Dedifferentiated amniotic fluid mesenchymal stem cell (primary cell): Measurements from ENCODE around the gene VWA3B.
"Not testable (repeated sequence)": the region's sequence is repeated elsewhere in the genome, so short reads cannot be mapped to it uniquely, and the experiment has no call there.

Experiments used
- DNase-seq: peaks from one replicate; pipeline ENCODE4 v3.0.0-alpha.2; 2016; ENCODE audit errors: extremely low spot score

VWA3B gene

DNA sequence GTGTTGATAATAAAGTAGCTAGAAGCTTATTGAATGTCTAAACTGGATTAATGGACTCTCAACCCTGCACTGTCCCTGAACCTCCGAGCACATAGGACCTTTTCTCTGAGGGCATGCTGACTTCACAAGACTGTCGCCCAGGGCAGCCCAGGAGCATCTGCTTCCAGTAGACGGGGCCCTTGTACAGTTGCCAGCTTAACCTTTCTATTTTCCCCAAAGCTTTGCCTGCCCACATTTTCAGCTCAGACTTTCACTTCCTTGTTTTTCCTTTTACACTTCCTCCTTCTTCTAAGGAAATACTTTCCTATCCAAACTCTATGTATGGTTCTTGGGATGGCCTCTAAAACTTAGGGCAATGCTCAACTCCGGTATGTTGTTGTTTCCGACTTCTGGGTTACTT lies 1.3 kb downstream of the VWA3B start:
- no peak for DNase-seq

DNA sequence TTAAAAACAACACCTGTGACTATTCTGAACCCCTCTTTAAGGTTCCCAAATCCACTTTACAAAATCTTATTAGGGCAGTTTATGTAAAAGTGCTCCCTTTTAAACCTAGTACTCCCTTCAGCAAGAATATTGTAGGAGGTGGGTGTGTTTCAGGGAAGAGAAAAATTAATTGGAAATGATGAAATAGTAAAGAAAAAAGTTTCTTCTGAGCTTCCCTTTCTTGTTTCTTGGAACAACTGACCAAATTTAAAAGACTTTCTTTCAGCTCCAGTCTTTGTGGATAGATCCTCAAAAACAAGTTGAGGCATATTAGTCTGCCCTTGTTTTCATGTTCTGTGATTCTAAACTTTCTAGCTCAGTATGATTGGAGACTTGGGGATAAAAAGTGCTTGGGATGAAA lies 3.0 kb downstream of the VWA3B start:
- DNase-seq = no peak

DNA sequence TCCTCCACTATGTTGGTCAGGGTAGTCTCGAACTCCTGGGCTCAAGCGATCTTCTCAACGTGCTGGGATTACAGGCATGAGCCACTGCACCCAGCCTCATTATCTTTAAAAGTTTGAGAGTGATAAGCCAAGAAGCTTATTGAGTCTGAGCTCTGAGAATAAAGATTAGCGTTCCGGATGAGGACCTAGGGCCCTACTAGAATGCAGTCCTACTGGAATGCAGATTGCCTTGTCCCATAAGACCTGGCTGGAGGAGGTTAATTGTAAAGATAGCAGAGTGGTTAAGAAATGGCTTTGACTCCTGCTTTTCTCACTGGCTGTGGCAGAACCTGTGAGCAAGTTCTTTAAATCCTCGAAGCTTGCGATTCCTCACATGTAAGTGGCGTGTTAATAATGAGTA lies 4.0 kb downstream of the VWA3B start:
- DNase-seq = no peak

DNA sequence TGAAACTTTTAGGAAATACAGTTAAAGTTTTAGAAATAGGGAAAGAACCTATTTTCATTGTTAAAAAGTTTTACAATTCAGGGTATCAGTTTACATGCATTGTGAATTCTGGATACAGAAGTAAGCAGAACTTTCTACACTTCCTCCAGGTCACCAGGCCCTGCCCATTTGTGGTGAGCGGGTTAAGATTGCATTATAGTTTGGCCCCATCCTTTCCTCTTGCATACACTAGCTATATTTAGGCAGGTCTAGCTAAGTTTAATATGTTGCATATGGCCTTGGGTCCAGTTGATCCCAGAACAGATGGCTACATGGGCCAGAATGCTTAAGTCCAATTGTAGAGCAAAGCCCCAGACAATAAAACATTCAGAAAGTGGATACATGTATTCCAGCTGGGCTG lies 4.8 kb downstream of the VWA3B start:
- no peak for DNase-seq

DNA sequence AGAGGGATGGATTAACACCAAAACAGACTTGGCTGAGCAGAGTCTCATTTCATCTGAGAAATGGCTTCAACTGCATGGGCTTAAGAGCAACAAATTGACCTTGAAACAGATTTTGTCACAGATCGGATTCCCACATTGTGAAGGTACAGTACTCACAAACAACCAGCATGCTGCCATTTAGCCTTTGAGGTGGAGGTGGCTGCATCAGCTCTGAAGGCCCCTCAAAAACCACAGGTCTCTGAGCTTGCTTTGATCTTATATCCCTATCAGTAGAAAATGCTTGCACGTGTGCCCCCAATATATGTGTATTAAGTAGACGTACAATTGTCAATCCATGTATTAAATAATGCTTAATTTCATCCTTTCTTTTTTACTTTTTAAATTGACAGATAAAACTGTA lies 6.2 kb downstream of the VWA3B start:
- no peak for DNase-seq

DNA sequence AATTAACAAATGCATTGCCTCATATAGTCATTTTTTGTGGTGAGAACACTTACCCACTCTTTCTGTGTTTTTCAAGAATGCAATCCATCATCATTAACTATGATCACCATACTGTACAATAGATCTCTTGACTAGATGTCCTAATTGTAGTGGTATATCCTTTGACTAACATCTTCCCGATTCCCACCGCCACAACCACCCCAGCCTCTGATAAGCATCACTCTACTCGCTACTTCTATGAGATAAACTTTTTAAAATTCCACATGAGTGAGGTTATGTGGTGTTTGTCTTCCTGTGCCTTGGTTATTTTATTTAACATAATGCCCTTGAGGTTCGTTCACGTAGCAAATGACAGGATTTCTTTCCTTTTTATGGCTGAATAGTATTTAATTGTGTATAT lies 6.6 kb downstream of the VWA3B start:
- no peak for DNase-seq

DNA sequence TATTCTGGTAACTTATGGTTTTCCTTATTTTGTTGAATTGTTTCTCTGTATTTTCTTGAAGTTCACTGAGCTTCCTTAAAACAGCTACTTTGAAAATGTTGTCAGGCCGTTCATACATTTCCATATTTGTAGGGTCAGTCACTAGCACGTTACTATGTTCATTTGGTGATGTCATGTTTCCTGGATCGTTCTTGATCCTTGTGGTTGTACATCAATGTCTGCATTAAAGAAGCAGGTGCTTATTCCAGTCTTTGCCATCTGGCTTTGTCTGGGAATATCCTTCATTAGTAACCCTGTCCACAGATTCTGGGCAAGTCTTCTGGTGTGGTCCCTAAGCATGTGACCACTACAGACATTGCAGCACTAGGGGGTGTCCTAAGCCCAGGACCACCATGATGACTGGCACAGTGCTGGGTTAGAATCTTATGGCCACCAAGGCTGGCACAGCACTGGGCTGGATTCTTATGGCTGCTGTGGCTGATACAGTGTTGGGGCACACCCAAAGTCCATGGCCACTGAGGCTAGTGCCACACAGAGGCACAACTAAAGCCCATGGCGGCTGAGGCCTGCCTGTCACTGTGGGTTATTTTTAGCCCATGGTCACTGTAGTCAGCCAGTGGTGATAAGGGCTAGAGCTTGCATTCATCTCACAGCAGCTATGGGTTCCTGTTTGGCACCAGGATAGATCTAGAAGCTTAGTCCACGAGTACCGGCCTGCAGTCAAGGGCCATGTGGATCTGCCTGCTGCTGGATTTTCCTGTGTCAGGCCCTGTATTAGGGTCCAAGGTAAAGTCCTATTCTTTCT lies 13.2 kb downstream of the VWA3B start:
- DNase-seq = no peak

DNA sequence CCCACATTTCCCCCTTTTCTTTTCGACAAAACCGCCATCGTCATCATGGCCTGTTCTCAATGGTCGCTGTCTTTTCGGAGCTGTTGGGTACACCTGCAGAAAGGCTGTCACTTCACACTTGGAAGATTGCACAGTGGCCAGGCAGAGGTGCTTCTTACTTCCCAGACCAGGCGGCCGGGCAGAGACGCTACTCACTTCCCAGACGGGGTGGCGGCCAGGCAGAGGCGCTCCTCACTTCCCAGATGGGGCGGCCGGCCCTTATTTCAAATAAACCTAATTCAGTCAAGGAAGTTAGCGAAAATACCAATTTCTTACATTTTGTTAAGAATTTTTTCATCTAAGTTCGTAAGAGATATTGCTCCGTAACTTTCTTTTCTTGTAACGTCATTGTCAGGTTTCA lies 15.3 kb downstream of the VWA3B start:
- not testable (repeated sequence) for DNase-seq

DNA sequence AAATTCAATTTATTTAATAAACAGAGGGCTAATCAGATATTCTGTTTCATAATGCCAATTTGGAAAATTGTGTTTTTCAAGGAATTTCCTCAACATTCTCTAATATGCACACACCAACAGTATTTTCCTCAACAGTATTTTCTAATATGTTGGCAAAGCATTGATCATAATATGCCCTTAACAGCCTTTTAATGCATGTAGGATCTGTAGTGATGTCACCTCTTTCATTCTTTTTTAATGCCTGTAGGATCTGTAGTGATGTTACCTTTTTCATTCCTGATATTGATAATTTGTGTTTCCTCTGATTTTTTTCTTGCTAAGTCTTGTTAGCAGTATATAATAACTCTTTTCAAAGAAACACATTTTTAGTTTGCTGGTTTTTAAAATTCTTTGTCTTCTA lies 15.9 kb downstream of the VWA3B start:
- no peak for DNase-seq

DNA sequence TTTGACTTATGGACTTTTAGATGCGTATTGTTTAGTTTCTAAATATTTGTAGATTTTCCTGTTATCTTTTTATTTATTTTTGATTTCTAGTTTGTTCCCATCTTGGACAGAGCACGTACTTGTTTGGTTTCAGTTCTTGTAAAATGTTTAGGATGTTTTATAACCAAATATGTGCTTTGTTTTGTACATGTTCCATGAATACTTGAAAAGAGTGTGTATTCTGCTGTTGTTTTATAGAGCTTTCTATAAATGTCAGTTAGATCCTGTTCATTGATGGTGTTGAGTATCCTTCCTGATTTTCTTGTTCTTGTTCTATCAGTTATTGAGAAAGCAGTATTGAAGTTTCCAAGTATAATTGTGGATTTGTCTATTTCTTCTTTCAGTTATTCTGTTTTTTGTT lies 21.1 kb downstream of the VWA3B start:
- DNase-seq = no peak

DNA sequence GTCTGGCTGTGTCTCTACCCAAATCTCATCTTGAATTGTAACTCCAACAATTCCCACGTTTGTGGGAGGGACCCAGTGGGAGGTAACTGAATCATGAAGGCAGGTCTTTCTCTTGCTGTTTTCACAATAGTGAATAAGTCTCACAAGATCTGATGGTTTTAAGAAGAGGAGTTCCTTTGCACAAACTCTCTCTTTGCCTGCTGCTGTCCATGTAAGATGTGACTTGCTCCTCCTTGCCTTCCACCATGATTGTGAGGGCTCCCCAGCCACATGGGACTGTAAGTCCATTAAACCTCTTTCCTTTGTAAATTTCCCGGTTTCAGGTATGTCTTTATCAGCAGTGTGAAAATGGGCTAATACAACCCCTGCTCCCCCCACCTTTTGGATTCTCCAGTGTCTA lies 23.8 kb downstream of the VWA3B start:
- DNase-seq = no peak

DNA sequence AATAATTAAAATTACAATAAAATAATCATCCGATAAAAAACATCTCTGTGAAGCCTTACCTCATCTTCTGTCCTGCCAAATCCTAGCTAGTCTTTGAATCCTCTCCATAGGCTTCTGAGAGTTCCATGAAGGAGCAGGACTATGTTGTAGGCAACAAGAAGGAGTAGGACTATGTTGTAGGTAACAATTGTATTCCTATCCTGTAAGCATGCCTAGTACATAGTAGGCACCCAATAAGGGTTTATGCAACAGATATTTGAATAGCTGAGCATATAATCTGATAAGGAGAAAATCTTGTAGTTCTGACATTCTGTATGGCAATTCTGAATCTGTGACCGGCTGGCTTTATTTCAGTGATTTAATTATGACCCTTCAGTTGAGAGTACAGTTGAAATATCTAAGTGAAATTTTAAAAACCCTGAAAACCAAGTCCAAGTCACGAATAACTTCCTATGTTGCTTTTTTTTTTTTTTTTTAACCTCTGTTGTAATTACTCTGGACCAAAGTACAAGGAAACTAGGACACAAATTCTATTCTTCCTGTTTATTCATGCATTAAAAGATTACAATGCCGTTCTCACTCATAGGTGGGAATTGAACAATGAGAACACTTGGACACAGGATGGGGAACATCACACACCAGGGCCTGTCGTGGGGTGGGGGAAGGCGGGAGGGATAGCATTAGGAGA lies 27.8 kb downstream of the VWA3B start:
- DNase-seq = no peak

DNA sequence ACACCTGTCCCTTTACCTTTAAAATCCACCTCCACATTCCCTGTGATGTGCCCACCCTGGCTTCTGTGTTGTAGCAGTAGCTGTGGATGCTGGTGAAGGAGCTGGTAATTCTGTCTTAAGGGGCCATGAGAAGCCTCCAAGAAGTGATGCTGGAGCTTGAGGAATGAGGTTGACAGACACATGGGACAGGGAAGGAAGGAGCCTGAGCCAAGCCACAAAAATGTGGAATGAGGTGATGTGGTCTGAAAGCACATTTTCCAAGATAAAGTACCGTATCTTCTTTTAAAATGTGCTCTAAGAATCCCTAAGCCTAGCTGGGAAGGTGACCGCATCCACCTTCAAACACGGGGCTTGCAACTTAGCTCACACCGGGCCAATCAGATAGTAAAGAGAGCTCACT lies 31.2 kb downstream of the VWA3B start:
- no peak for DNase-seq

DNA sequence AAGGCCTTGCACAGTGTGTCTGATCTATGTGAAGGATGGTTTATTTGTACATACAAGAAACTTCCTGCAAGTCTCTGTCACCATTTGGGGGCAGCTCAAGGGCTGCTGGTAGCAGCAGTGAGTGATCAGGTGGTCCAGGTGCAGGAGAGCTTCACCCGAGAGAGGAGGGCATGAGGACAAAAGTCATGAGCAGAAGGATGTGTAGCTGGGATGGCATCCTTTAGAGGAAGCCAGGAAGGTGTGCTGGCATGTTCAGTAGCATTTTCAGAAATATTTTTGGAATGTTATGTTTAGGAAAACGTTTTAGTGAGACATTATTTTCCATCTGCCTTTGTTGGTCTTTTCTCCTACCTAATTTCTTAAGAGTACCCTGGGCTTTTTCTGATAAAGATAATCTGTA lies 31.9 kb downstream of the VWA3B start:
- DNase-seq = no peak

DNA sequence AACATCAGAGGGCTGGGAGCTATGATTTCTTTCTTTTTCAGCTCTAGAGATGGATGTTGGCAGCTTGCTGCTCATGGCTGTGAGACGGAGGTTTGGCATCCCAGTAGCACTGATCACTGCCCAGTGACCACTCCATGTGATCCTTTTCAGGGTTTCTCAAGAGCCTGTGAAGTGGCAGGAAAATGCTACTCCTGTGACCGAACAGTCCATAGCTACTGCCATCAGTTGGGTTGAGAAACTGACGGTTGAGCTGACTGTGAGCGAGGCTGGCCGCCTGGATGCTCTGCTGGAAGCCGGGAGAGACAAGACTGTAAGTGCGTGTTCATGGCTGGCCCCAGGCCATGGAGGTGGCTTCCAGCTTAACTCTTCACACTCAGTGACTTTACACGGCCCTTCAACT lies 34.2 kb downstream of the VWA3B start:
- DNase-seq = no peak

DNA sequence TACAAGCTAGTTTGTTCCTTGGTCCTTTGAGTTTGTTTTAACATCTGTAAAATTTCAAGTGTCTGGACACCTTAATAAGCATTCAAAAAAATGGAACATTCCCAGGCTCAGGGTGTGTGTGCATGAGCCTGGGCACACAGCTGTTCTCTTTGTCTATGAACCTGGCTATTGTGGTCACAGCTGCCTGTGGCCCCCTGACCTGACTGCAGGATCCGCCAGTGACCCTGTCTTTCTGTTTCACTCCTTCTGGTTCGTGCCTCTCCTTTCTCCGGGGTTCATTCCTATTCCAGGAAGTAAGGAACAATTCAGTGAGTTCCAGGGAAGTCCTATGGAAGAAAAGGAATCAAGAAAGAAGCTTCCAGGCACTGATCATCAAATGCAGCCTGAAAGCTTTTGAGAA lies 35.6 kb downstream of the VWA3B start:
- no peak for DNase-seq

DNA sequence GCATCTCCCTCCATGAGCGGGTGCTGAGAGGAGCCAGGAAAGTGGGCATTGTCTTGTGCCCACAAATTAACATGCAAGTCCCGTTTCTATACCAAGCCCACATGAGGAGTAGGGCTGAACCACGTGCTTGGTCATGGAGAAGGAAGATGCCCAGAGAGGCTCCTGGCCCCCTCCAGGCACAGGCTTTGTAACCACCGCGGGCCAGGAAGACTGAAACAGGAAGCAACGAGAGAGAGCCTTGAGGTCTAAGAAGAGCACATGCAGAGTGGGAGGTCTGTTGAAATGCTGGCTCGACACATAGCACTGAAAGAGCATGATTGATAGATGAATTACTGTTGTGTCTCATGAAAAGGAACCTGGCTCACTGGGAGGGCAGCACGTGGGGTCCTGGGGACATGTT lies 36.3 kb downstream of the VWA3B start:
- no peak for DNase-seq

DNA sequence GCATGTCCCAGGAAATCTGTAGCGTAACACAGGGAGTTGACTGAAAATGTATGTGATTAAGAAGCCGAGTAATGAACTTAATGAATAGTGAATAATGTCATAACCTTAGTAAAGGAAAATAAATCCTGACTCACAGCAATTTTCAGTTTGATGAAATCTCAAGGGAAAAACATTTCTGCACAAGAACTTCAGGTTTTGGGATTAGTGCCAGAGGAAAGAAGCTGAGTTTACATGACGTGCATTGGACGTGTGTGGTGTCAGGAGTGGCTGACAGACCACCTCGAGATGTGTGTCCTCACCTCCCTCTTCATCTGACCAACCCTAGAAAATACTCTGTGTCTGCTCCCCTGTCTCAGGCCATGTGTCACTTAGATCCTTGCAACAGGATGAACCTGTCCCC lies 39.1 kb downstream of the VWA3B start:
- no peak for DNase-seq

DNA sequence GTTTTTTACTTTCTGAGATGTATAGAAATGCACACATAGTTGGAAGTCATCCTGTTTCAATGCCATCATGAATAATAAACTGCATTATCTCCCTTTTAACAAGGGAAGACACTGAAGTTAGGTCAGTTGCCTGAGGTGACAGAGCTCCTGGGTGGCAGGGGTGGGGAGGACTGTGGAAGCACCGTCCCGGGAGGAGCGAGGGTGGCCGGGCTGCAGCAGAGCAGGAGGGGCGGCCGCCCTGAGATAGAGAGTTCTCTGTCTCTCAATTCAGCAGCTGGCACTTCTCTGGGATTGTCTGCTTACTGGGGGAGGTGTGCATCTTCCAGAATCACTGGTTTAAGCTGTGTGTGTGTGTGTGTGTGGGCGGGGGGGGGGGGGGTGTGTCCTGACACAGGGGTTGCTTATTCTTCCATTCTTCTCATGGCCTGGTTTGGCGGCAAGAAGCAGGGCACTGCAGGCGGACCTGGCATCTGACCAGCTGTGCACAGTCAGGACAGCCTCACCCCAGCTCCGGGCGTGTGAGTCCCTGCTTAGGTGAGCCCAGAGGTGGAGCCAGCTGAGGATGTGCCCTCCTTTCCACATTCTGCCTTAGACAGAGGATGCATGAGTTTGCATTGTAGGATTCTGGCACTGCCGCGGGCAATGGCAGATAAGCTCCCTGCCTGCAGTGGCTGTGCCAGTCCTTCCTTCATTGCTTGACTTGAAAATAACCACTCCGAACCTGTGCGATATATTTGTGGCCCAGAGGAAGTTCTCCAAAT lies 40.4 kb downstream of the VWA3B start:
- no peak for DNase-seq

DNA sequence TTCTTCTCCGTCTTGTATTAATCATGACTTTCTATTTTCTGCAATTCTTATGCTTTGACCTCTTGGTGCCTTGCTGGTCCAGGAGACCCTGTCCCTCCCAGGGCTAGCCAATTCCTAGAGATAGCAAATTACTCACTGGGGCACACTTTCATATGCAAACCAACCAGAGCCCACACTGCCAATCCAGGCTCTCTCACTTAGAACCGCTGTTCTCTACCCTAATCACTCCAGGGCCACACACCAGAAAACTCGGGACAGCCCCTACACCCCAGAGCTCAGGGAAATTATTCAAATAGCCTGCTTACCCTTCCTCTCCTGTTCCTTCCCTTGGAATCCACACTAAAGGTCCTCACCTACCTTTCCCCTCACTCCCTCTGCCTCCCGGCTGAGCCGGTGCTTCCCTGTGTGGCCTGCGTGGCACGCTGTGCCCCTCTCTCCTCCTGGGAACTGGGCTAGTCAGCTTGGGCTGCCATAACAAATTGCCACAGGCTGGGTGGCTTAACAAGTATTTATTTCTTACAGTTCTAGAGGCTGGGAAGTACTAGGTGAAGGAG lies 41.7 kb downstream of the VWA3B start:
- DNase-seq = no peak

DNA sequence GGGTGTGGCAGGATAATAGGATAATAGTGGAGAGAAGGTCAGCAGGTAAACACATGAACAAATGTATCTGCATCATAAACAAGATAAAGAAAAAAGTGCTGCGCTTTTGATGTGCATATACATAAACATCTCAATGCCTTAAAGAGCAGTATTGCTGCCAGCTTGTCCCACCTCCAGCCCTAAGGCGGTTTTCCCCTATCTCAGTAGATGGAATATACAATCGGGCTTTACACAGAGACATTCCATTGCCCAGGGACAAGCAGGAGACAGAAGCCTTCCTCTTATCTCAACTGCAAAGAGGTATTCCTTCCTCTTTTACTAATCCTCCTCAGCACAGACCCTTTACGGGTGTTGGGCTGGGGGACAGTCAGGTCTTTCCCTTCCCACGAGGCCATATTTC lies 43.1 kb downstream of the VWA3B start:
- not testable (repeated sequence) for DNase-seq

DNA sequence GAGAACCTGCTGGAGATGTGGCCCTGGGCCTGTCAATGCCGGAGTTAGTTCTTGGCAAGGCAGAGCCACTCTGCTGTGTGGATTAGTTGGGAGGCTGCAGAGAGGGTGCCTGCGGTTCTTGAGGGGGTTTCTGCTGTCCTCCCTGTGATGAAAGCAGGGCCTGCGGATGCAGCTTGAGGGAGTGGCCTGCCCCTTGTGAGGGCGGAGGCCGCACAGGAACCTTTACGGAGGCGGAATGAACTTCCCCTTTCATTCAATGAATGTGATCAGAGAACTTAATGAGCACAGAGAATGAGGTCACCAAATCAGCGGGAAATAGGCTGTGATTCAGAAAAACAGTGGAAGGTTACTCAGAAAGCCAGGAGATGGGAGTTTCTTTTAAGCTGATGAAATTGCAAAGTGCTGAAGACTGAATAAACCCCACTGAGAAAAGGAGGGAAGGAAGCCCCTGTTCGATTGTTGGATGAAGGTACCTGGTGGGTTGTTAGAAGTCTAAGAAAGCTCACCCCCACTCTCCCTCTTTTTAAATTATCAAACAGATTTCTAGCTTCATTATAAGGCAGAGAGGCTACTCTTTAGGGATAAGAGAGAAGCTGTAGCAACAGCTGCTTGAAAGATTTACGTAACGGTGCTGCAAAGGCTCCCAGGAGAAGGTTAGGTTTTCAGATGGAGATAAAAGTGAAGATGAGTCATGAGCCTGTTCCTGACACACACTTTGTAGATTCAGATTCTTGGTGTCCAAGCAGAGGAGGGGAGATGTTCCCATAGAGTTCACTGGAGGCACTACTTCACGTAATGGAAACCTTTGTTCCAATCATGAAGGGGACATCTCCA lies 47.4 kb downstream of the VWA3B start:
- no peak for DNase-seq
